ENCODE measurements around the gene STARD13. TPM values are rescaled to one million over a fixed set of nuclear protein-coding genes. Genes with fewer than 3 reads are reported as not detected.
A peak's percentile ranks its signal among the peaks of the same experiment; 100 is the strongest.

Gene STARD13
- total and polyA plus RNA-seq, 8 donors, result 4.4 to 158 (median 44.0) TPM

DNA sequence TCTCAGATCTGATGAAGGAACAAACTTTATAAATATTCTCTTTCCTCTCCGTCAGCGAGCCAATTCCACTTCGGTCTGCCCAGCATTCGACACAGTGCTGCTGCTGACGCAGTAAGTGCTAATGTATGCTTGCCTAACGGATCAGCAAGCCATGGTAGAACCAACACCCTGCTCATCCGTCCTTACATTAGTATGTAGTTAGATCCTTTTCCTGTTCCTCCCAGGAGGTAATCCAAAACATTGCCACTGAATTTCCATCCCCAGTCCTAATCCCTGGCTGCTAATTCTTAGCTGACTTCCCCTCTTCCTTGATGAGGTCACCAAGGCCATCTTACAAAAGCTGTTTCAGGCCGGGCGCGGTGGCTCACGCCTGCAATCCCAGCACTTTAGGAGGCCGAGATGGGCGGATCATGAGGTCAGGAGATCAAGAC, 88.0 kb downstream of the STARD13 start:
- Histone ChIP-seq H3K9me3 (no peaks in the 10 kb centered on the region), H3K27ac (peak overlapping the region in 4 of 5 donors; percentile 62 to 75 (median 68)), H3K36me3 (no peaks in the 10 kb centered on the region), H3K4me1 (peaks cover 40 to 89% (median 64%) of the 10 kb centered on the region in 4 donors), H3K4me3 (no peak overlapping the region), H3K27me3 (no peaks in the 10 kb centered on the region)
- intact Hi-C loops (cut with DNase I; ENCODE audit: low total_unique reads), result no loop called here
- WGBS, 5 donors, result 70 to 78% (median 77%) methylated on average over 13 of the region's 13 CpGs
- no peak for TF ChIP-seq POLR2AphosphoS5 (IDR thresholded peaks at IDR 0.05)
- peak in 1 of 2 donors; percentile 67 for DNase-seq

DNA sequence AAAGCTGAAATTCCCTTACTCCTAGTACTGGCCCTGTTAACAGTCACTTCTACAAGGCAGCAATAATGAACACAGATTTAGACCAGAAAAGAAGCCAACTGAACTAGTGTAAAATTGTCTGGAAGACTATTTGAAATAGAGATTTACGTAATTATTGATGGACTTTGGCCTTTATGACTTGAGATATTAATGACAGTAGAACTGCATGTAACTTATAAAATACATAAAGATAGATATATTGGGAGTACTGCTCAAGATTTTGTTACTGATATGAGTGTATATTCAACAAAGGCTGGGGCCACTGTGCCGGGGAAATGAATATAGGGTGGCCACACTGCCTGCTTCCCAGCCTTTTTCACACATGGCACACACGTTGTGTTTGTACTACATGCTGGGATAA, 88.8 kb downstream of the STARD13 start:
- no peaks in the 10 kb centered on the region for H3K27me3 ChIP-seq
- 70 to 80% (median 74%) methylated on average over 3 of the region's 3 CpGs for WGBS, 5 donors
- no peak overlapping the region for H3K4me3 ChIP-seq
- intact Hi-C loops (cut with DNase I; ENCODE audit: low total_unique reads), result no loop called here
- no peaks in the 10 kb centered on the region for H3K36me3 ChIP-seq
- H3K4me1 ChIP-seq, result peaks cover 37 to 89% (median 64%) of the 10 kb centered on the region in 4 donors
- peak overlapping the region in 4 of 5 donors; percentile 62 to 75 (median 68) for H3K27ac ChIP-seq
- H3K9me3 ChIP-seq, result no peaks in the 10 kb centered on the region
- no peak for DNase-seq
- TF ChIP-seq, protein P1, sequence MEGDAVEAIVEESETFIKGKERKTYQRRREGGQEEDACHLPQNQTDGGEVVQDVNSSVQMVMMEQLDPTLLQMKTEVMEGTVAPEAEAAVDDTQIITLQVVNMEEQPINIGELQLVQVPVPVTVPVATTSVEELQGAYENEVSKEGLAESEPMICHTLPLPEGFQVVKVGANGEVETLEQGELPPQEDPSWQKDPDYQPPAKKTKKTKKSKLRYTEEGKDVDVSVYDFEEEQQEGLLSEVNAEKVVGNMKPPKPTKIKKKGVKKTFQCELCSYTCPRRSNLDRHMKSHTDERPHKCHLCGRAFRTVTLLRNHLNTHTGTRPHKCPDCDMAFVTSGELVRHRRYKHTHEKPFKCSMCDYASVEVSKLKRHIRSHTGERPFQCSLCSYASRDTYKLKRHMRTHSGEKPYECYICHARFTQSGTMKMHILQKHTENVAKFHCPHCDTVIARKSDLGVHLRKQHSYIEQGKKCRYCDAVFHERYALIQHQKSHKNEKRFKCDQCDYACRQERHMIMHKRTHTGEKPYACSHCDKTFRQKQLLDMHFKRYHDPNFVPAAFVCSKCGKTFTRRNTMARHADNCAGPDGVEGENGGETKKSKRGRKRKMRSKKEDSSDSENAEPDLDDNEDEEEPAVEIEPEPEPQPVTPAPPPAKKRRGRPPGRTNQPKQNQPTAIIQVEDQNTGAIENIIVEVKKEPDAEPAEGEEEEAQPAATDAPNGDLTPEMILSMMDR (IDR thresholded peaks at IDR 0.05), result no peak
- TF ChIP-seq POLR2AphosphoS5 (IDR thresholded peaks at IDR 0.05), result no peak
- TF ChIP-seq EP300 (IDR thresholded peaks at IDR 0.05), result no peak
- TF ChIP-seq POLR2A (IDR thresholded peaks at IDR 0.05), result no peak

DNA sequence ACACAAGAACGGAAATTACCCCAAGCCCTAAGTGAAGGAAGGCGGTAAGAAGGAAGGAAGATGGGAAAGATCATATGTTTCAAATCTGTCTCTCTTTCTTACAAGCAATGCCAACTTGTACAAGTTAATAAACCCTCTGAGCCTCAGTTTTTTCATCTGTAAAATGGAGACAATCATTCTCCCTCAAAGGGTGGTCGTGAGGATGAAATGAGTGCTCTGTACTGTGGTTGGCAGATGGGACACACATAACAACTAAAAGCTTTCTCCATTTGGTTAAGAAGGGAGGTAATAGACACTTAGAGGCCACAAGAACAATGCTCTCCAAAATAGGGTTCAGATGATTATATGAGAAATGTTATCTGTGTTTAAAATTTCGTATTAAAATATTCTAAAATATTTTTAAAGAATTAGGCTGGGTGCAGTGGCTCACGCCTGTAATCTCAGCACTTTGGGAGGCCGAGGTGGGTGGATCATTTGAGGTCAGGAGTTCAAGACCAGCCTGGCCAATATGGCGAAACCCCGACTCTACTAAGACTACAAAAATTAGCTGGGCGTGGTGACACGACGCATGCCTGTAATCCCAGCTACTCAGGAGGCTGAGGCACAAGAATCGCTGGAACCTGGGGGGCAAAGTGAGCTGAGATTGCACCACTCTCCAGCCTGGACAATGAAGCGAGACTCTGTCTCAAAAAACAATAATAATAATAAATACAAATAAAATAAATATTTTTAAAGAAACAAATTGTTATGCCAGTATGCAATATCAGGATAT, 89.7 kb downstream of the STARD13 start:
- TF ChIP-seq POLR2AphosphoS5 (IDR thresholded peaks at IDR 0.05) (no peak), EP300 (IDR thresholded peaks at IDR 0.05) (no peak), POLR2A (IDR thresholded peaks at IDR 0.05) (no peak)
- TF ChIP-seq, protein P1 (IDR thresholded peaks at IDR 0.05), result no peak
- 81 to 92% (median 86%) methylated on average over 13 of the region's 13 CpGs for WGBS, 5 donors
- intact Hi-C loops (cut with DNase I; ENCODE audit: low total_unique reads), result no loop called here
- Histone ChIP-seq H3K9me3 (no peaks in the 10 kb centered on the region), H3K27me3 (no peaks in the 10 kb centered on the region), H3K36me3 (no peaks in the 10 kb centered on the region), H3K4me1 (peaks cover 37 to 94% (median 67%) of the 10 kb centered on the region in 4 donors), H3K27ac (peak overlapping the region in 4 of 5 donors; percentile 48 to 75 (median 66)), H3K4me3 (no peak overlapping the region)
- no peak for DNase-seq

DNA sequence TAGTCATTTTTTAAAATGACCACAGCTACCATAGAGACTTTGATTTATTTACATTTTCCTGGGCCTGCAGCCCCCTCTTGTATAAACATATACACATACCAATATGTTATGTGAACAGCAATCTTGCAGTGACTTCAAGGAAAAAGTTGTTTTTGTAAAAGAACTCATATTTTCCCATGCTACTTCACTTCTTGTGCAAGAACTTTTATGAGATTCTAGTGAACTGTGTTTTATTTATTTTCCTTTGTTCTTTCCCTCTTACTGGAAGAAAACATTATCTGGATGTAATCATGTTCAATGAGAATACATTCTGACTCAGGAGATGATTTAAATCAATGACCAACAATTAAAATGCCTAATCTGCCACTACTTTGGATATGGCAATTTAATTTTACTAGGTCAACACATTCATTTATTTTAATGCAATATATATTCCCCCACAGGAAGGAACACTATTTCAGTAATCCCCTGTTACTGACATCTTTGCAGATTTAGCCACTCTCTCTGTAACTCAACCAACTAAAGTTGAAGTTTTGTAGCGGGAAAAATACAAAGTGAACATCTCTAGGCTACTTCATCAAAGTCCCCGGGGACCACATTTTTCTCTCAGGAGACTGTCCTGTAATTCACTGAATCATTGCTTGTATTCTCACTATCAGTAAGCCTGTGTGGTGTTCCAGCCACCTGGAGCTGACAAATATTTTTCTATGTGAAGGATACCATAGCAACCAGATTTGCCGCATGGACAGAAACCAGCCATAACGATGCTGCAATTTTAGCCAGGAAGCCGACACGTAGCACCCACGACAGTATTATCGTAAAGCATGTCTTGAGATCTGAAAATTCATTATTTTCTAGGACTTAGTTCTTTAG, 90.5 kb downstream of the STARD13 start:
- Histone ChIP-seq H3K27ac (peak overlapping the region; percentile 48 to 75 (median 65)), H3K4me3 (no peak overlapping the region), H3K36me3 (no peaks in the 10 kb centered on the region), H3K4me1 (peaks cover 32 to 93% (median 68%) of the 10 kb centered on the region in 4 donors), H3K9me3 (no peaks in the 10 kb centered on the region), H3K27me3 (no peaks in the 10 kb centered on the region)
- WGBS, 5 donors, result 22 to 46% (median 24%) methylated on average over 8 of the region's 8 CpGs
- DNase-seq, result peak; percentile 30 to 92
- TF ChIP-seq POLR2AphosphoS5 (IDR thresholded peaks at IDR 0.05) (peak in 1 of 3 donors; percentile 57), POLR2A (IDR thresholded peaks at IDR 0.05) (no peak)
- intact Hi-C loops (cut with DNase I; ENCODE audit: low total_unique reads), result no loop called here

DNA sequence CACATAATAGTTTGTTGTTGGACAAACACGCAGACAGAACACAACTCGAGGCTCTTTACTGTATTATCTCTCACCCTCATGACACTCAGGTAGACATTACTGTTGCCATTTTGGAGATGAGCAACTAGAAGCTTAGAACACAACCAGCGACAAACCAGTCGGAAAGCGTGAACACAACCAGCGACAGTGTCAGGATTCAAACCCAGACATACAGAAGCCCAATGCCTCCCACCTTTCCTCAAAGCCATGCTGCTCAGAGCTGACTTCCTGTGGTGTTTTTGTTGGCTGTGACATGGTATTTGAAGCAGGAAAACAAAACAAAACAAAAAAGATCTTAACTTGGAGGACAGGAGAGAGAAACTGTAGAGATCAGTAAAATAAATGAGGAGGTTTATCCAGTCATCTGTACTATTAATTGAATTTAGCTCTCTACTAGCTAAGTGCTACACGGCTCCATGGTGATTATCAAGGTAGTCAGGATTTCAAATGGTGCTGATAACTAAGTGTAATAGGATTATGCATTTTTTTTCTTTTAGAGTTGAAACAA, 92.1 kb downstream of the STARD13 start:
- TF ChIP-seq POLR2A (IDR thresholded peaks at IDR 0.05) (no peak), POLR2AphosphoS5 (IDR thresholded peaks at IDR 0.05) (no peak), EP300 (IDR thresholded peaks at IDR 0.05) (no peak)
- TF ChIP-seq, protein P1 (IDR thresholded peaks at IDR 0.05), result no peak
- peak overlapping the region in 4 of 5 donors; percentile 28 to 75 (median 66) for H3K27ac ChIP-seq
- H3K4me1 ChIP-seq, result peaks cover 28 to 93% (median 65%) of the 10 kb centered on the region in 4 donors
- H3K27me3 ChIP-seq, result no peaks in the 10 kb centered on the region
- no peak for DNase-seq
- WGBS, 5 donors, result 66 to 79% (median 76%) methylated on average over 7 of the region's 7 CpGs
- no peaks in the 10 kb centered on the region for H3K36me3 ChIP-seq
- no peak overlapping the region for H3K4me3 ChIP-seq
- intact Hi-C loops (cut with DNase I; ENCODE audit: low total_unique reads), result no loop called here
- no peaks in the 10 kb centered on the region for H3K9me3 ChIP-seq

Measured in stomach (tissue), 9 donors.